Thoracic aorta (tissue), 2 donors: ENCODE results near the gene TMEM119. TPM values are rescaled to one million over a fixed set of nuclear protein-coding genes. Genes with fewer than 3 reads are reported as not detected.

Source experiments
- ATAC-seq: fragments of 150-250 bp; one replicate; pipeline ENCODE4 v1.8.0; 2017; ENCODE audit warnings: low read depth; ENCODE audit not compliant: insufficient number of reproducible peaks, low FRiP score
- DNase-seq: peaks from one replicate; pipeline ENCODE4 v3.0.0-alpha.2; 2020; ENCODE audit warnings: low spot score
- H3K27ac ChIP-seq, 2 donors: fragments of 200-600 bp; sonication (generic); 1 replicate in 1 of 2; 2 replicates in 1 of 2; pipeline ENCODE4 v1.5.1; 2016; ENCODE audit warnings: mild to moderate bottlenecking in 2 of 2, moderate library complexity in 2 of 2
- H3K27me3 ChIP-seq: fragments of 200-600 bp; sonication (generic); replicated peaks from 2 replicates; pipeline ENCODE4 v1.6.0; 2016; ENCODE audit warnings: mild to moderate bottlenecking; ENCODE audit not compliant: insufficient read depth
- H3K36me3 ChIP-seq: fragments of 200-600 bp; sonication (generic); one replicate; pipeline ENCODE4 v1.5.1; 2016
- H3K4me1 ChIP-seq, 2 donors: fragments of 200-600 bp; sonication (generic); 1 replicate in 1 of 2; 2 replicates in 1 of 2; pipeline versions ENCODE4 v1.5.1 to v1.6.0; 2016; ENCODE audit warnings: low read depth in 2 of 2, mild to moderate bottlenecking in 1 of 2; ENCODE audit not compliant: control insufficient read depth in 1 of 2
- H3K4me3 ChIP-seq: fragments of 200-600 bp; sonication (generic); 2 replicates; pipeline ENCODE4 v1.5.1; 2016; ENCODE audit warnings: mild to moderate bottlenecking
- H3K9me3 ChIP-seq: fragments of 200-600 bp; sonication (generic); 2 replicates; pipeline ENCODE4 v1.5.1; 2016
- total RNA-seq, 2 donors: library from RNA; depleted of rRNA; stranded (reverse); fragments of >200 nt; gene quantifications; one replicate each; pipeline versions ENCODE4 v1.1.0 to v1.2.3, GENCODE V29; 2016
- TF ChIP-seq, protein P1 (sequence below): fragments of 200-600 bp; sonication (generic); IDR thresholded peaks from one replicate; pipeline ENCODE4 v1.5.1; 2019; ENCODE audit warnings: antibody characterized with exemption

TMEM119 gene
- total RNA-seq, 2 donors from 2014 or later: 4.1 to 4.6 TPM

DNA sequence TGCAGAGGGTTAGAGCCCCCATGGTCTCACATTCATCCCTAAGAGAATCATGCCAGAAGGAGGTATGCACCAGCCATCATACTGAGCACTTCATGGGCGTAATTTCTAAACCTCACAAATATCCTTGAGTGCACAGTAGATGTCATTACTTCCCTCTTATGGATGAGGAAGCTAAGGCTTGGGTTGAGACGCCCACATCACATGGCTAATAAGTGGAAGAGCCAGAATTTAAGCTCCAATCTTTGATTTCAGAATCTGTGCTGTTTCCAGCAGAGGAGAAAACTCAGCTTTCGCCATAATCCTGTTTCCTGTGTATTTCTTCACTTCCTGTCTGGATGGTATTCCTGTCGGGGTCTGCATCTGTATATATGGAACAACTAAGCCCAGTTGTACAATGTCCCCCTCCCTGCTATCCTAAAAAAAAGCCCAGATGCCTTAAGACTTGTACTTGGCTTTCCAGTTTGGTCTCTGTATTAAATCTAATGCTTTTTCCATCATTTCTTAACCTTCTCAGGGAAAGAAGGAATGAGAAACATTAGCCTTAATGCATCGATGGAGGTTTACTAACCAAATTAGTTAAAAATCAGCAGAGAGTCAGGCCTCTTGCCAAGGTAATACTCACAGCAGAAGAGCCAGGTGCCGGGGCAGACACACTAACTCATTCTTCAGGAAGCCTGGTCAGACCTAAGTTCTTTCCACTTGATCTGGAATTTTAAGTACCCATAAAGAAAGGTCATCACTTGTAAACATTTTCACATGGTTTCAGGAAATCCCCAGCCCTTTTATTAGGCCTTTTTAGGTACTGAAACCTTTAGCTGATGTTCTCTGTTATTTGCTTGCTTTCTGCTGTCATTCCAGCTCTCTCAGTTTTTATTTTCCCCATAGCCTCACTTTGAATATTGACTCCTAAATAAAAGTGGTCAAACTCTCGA lies 30.2 kb downstream of the TMEM119 start:
- peaks cover 12 to 19% of the 10 kb centered on the region in 2 donors for H3K4me1 ChIP-seq
- TF ChIP-seq, protein P1, sequence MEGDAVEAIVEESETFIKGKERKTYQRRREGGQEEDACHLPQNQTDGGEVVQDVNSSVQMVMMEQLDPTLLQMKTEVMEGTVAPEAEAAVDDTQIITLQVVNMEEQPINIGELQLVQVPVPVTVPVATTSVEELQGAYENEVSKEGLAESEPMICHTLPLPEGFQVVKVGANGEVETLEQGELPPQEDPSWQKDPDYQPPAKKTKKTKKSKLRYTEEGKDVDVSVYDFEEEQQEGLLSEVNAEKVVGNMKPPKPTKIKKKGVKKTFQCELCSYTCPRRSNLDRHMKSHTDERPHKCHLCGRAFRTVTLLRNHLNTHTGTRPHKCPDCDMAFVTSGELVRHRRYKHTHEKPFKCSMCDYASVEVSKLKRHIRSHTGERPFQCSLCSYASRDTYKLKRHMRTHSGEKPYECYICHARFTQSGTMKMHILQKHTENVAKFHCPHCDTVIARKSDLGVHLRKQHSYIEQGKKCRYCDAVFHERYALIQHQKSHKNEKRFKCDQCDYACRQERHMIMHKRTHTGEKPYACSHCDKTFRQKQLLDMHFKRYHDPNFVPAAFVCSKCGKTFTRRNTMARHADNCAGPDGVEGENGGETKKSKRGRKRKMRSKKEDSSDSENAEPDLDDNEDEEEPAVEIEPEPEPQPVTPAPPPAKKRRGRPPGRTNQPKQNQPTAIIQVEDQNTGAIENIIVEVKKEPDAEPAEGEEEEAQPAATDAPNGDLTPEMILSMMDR: no peak
- H3K27ac ChIP-seq: no peak overlapping the region
- no peak overlapping the region for H3K4me3 ChIP-seq
- ATAC-seq (no peak), DNase-seq (no peak)
- H3K27me3 ChIP-seq: no peaks in the 10 kb centered on the region
- peaks cover 34% of the 10 kb centered on the region for H3K36me3 ChIP-seq
- H3K9me3 ChIP-seq: no peaks in the 10 kb centered on the region

DNA sequence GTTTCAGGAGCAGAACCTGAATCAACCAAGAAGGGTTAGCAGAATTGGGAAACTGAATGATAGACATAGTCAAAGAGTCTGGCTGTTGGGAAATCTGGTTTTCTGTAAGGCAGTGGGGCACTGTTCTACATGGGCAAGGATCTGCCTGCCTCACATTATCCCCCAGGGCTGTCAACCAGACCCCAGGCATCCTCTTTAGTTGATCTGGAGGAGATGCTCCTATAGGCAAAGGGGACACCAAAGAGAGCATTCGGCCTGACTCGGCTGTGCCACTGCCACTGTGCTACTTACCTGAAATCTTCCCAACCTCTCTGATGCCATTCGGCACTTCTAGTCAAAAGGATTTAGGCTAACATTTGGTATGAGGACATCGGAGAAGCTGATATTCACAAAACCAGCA lies 31.4 kb downstream of the TMEM119 start:
- Histone ChIP-seq H3K4me3 (no peak overlapping the region), H3K4me1 (peaks cover 14 to 19% of the 10 kb centered on the region in 2 donors), H3K27me3 (no peaks in the 10 kb centered on the region), H3K36me3 (peaks cover 34% of the 10 kb centered on the region), H3K9me3 (no peaks in the 10 kb centered on the region), H3K27ac (peak overlapping the region; percentile 19 to 33)
- TF ChIP-seq, protein P1: no peak
- DNase-seq (no peak), ATAC-seq (no peak)

DNA sequence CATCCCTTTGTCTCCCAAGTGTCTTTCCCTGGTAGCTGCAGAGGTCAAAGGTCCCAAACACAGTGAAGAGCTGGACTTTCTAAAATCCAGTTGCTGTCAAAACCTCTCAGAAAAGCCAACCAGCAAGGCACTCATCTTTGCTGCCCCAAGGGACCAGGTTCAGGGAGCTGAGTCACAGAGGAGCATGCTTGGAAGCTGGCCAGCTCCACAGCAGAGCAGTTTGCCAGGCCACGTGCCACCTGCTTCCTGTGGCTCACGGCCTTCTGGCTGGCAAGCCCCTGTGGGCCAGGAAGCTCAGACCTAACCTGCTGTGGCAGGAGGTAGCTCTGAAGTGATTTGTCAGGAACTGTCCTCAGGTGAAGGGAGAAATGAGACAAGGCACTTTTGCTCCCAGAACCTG lies 31.9 kb downstream of the TMEM119 start:
- Histone ChIP-seq H3K4me1 (peaks cover 14 to 19% of the 10 kb centered on the region in 2 donors), H3K27me3 (no peaks in the 10 kb centered on the region)
- ATAC-seq: no peak

DNA sequence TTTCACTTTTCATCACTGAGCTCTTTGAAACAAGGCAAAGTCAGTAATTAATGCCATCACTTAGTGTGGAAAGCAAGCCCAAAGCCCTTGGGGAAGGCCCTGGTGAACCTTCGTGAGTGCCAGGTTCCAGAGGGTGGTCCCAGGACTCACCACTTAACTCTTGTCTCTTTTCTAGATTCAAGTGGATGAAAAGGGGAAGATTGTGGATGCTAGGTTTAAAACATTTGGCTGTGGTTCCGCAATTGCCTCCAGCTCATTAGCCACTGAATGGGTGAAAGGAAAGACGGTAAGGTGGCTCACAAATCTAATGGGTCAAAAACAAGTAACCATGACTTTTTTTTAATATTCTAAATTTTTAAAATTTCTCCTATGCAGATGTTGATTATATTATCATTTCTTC lies 32.7 kb downstream of the TMEM119 start:
- TF ChIP-seq, protein P1: no peak
- peaks cover 34% of the 10 kb centered on the region for H3K36me3 ChIP-seq
- no peaks in the 10 kb centered on the region for H3K9me3 ChIP-seq
- DNase-seq (no peak), ATAC-seq (no peak)
- peaks cover 14 to 21% of the 10 kb centered on the region in 2 donors for H3K4me1 ChIP-seq
- no peak overlapping the region for H3K4me3 ChIP-seq
- no peak overlapping the region for H3K27ac ChIP-seq
- H3K27me3 ChIP-seq: no peaks in the 10 kb centered on the region

More for the DNA sequence above, 31.9 kb downstream of the TMEM119 start:
- TF ChIP-seq, protein P1: no peak
- Histone ChIP-seq H3K9me3 (no peaks in the 10 kb centered on the region), H3K4me3 (no peak overlapping the region), H3K36me3 (peaks cover 34% of the 10 kb centered on the region), H3K27ac (peak overlapping the region; percentile 19 to 33)
- no peak for DNase-seq

DNA sequence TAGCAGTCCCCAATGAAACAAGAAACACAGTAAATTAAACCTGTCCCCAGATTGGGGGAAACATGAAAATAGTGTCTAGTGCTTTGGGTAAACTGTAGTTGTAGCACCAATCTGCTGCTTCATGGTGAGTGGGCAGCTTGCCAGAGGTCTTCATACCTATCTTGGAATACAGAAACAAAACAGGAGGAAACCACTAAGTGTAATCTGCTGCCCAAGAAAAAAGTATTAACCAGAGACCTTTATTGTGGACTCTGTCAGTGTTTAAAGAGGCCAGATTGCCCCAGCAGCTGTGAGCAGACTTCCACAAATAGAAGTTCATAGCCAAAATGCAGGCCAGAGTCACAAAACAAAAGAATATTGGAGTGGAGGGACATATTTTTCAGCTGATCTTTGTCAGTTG lies 33.2 kb downstream of the TMEM119 start:
- Histone ChIP-seq H3K36me3 (peaks cover 34% of the 10 kb centered on the region), H3K4me1 (peaks cover 19 to 25% of the 10 kb centered on the region in 2 donors)
- DNase-seq: no peak

More for the DNA sequence above, 33.2 kb downstream of the TMEM119 start:
- no peaks in the 10 kb centered on the region for H3K27me3 ChIP-seq
- TF ChIP-seq, protein P1: no peak
- no peaks in the 10 kb centered on the region for H3K9me3 ChIP-seq
- no peak overlapping the region for H3K4me3 ChIP-seq
- no peak overlapping the region for H3K27ac ChIP-seq
- no peak for ATAC-seq
